Naive B cell (primary cell): Measurements from ENCODE around the gene INIP. TPM values are rescaled to one million over a fixed set of nuclear protein-coding genes. Genes with fewer than 3 reads are reported as not detected.

Experiments used
- ATAC-seq, 2 donors: fragments of 150-1000 bp; cut with Tn5 transposase; 2 replicates each; pipeline ENCODE4 v1.10.0; 2021; ENCODE audit warnings: low read depth in 2 of 2, mild to moderate bottlenecking in 2 of 2, moderate library complexity in 2 of 2
- DNase-seq: peaks from one replicate; pipeline ENCODE4 v3.0.0; 2022
- H3K27ac Mint-ChIP-seq, 6 donors: one replicate each; pipeline ENCODE4 v1.8.0; 2020 to 2022; ENCODE audit warnings: mild to moderate bottlenecking in 6 of 6, mixed read lengths in 6 of 6, moderate library complexity in 5 of 6, inconsistent platforms in 2 of 6
- H3K27me3 Mint-ChIP-seq, 3 donors: one replicate each; pipeline ENCODE4 v1.8.0; 2021 to 2022; ENCODE audit warnings: mixed read lengths in 3 of 3, mild to moderate bottlenecking in 1 of 3
- H3K36me3 Mint-ChIP-seq, 2 donors: one replicate each; pipeline ENCODE4 v1.8.0; 2020 to 2022; ENCODE audit warnings: mixed read lengths in 2 of 2, inconsistent platforms in 1 of 2, mild to moderate bottlenecking in 1 of 2
- H3K4me1 Mint-ChIP-seq, 3 donors: one replicate each; pipeline ENCODE4 v1.8.0; 2020 to 2022; ENCODE audit warnings: mixed read lengths in 3 of 3, inconsistent platforms in 1 of 3, mild to moderate bottlenecking in 1 of 3, moderate library complexity in 1 of 3
- H3K4me3 Mint-ChIP-seq, 8 donors: one replicate each; pipeline ENCODE4 v1.8.0; 2020 to 2022; ENCODE audit warnings: mild to moderate bottlenecking in 8 of 8, mixed read lengths in 8 of 8, moderate library complexity in 8 of 8, inconsistent platforms in 2 of 8
- H3K9me3 Mint-ChIP-seq, 7 donors: one replicate each; pipeline ENCODE4 v1.8.0; 2020 to 2022; ENCODE audit warnings: mixed read lengths in 7 of 7, mild to moderate bottlenecking in 5 of 7, inconsistent platforms in 2 of 7, moderate library complexity in 1 of 7
- polyA plus RNA-seq, 6 donors: library from polyadenylated mRNA; unstranded; fragments of 300-500 nt; fragmentation: Illumina TruSeq; gene quantifications; one replicate each; pipeline ENCODE4 v1.2.3, GENCODE V29; 2021; ENCODE audit warnings: low read depth in 6 of 6

Gene INIP
- polyA plus RNA-seq, 6 donors from 2014 or later: 25.0 to 44.8 (median 38.2) TPM

- DNase-seq: no peak
- Mint-ChIP-seq H3K27ac (peak overlapping the region in 2 of 6 donors; percentile 23 to 46), H3K4me3 (peak overlapping the region in 2 of 8 donors; percentile 2 to 92), H3K9me3 (no peaks in the 10 kb centered on the region), H3K36me3 (no peaks in the 10 kb centered on the region), H3K4me1 (peaks cover 39 to 70% (median 69%) of the 10 kb centered on the region in 3 donors), H3K27me3 (no peaks in the 10 kb centered on the region)
- ATAC-seq: no peak
Observed at GRCh38 chr9:112753725-112754124, 35.8 kb upstream of the INIP start.

GRCh38 chr9:112752334-112753125, 34.6 kb upstream of the INIP start:
- peak overlapping the region in 7 of 8 donors; percentile 85 to 95 (median 92) for H3K4me3 Mint-ChIP-seq
- peak overlapping the region in 1 of 6 donors; percentile 37 for H3K27ac Mint-ChIP-seq
- H3K4me1 Mint-ChIP-seq: peaks cover 32 to 62% (median 61%) of the 10 kb centered on the region in 3 donors

GRCh38 chr9:112751056-112751795, 33.3 kb upstream of the INIP start:
- peak overlapping the region in 5 of 6 donors; percentile 25 to 95 (median 90) for H3K27ac Mint-ChIP-seq
- DNase-seq (peak; percentile 53), ATAC-seq (peak; percentile 29 to 47)
- peaks cover 30 to 61% (median 55%) of the 10 kb centered on the region in 3 donors for H3K4me1 Mint-ChIP-seq
- H3K9me3 Mint-ChIP-seq: no peaks in the 10 kb centered on the region
- no peaks in the 10 kb centered on the region for H3K36me3 Mint-ChIP-seq
- H3K4me3 Mint-ChIP-seq: peak overlapping the region; percentile 85 to 95 (median 92)
- H3K27me3 Mint-ChIP-seq: no peaks in the 10 kb centered on the region

More at GRCh38 chr9:112752334-112753125, 34.6 kb upstream of the INIP start:
- ATAC-seq (no peak), DNase-seq (no peak)
- H3K36me3 Mint-ChIP-seq: no peaks in the 10 kb centered on the region
- H3K9me3 Mint-ChIP-seq: no peaks in the 10 kb centered on the region
- H3K27me3 Mint-ChIP-seq: no peaks in the 10 kb centered on the region

GRCh38 chr9:112750764-112751055, 32.8 kb upstream of the INIP start:
- Mint-ChIP-seq H3K36me3 (no peaks in the 10 kb centered on the region), H3K27ac (peak overlapping the region in 1 of 6 donors; percentile 89), H3K4me1 (peaks cover 30 to 56% (median 55%) of the 10 kb centered on the region in 3 donors), H3K4me3 (peak overlapping the region in 2 of 8 donors; percentile 92 to 93), H3K27me3 (no peaks in the 10 kb centered on the region), H3K9me3 (no peaks in the 10 kb centered on the region)
- DNase-seq (no peak), ATAC-seq (no peak)

GRCh38 chr9:112750016-112750763, 32.3 kb upstream of the INIP start, which contains the start of gene SNX30:
TSS of gene SNX30 (plus strand) at chr9:112750760. CDS start at chr9:112751002, 242 bp downstream.
- ATAC-seq (peak; percentile 79 to 84), DNase-seq (peak; percentile 85)
- Mint-ChIP-seq H3K4me3 (peak within 1 kb of the TSS; percentile 87 to 95 (median 92)), H3K9me3 (no peaks in the 10 kb centered on the region), H3K36me3 (no peaks in the 10 kb centered on the region), H3K27ac (peak within 1 kb of the TSS; percentile 70 to 97 (median 95)), H3K4me1 (peaks cover 29 to 51% (median 49%) of the 10 kb centered on the region in 3 donors), H3K27me3 (no peaks in the 10 kb centered on the region)

- ATAC-seq (no peak), DNase-seq (no peak)
- H3K27ac Mint-ChIP-seq: peak overlapping the region in 1 of 6 donors; percentile 11
- peak overlapping the region in 2 of 8 donors; percentile 22 to 61 for H3K4me3 Mint-ChIP-seq
- H3K36me3 Mint-ChIP-seq: no peaks in the 10 kb centered on the region
- peaks cover 26 to 52% (median 45%) of the 10 kb centered on the region in 3 donors for H3K4me1 Mint-ChIP-seq
- no peaks in the 10 kb centered on the region for H3K9me3 Mint-ChIP-seq
- no peaks in the 10 kb centered on the region for H3K27me3 Mint-ChIP-seq
Observed at GRCh38 chr9:112747094-112747493, 29.2 kb upstream of the INIP start.

- ATAC-seq (no peak), DNase-seq (no peak)
- H3K4me3 Mint-ChIP-seq: peak overlapping the region in 4 of 8 donors; percentile 12 to 43 (median 17)
- no peaks in the 10 kb centered on the region for H3K36me3 Mint-ChIP-seq
- peaks cover 28 to 53% (median 40%) of the 10 kb centered on the region in 3 donors for H3K4me1 Mint-ChIP-seq
- H3K27me3 Mint-ChIP-seq: peaks cover 0 to 10% (median 0%) of the 10 kb centered on the region in 3 donors
- H3K9me3 Mint-ChIP-seq: peaks cover 0 to 2% (median 0%) of the 10 kb centered on the region in 7 donors
- H3K27ac Mint-ChIP-seq: peak overlapping the region in 3 of 6 donors; percentile 10 to 66 (median 15)
Observed at GRCh38 chr9:112744177-112744576, 26.3 kb upstream of the INIP start.

- DNase-seq (peak; percentile 66), ATAC-seq (peak; percentile 98)
- Mint-ChIP-seq H3K27ac (peak overlapping the region in 5 of 6 donors; percentile 0 to 93 (median 66)), H3K36me3 (no peaks in the 10 kb centered on the region), H3K4me1 (peaks cover 28 to 53% (median 36%) of the 10 kb centered on the region in 3 donors), H3K9me3 (peaks cover 0 to 2% (median 0%) of the 10 kb centered on the region in 7 donors), H3K4me3 (peak overlapping the region in 7 of 8 donors; percentile 3 to 73 (median 43)), H3K27me3 (peaks cover 0 to 10% (median 0%) of the 10 kb centered on the region in 3 donors)
Observed at GRCh38 chr9:112743216-112743836, 25.4 kb upstream of the INIP start.

GRCh38 chr9:112734892-112735291, 17.0 kb upstream of the INIP start:
- Mint-ChIP-seq H3K27ac (peak overlapping the region in 1 of 6 donors; percentile 1), H3K4me3 (no peak overlapping the region), H3K9me3 (no peaks in the 10 kb centered on the region), H3K27me3 (peaks cover 0 to 4% (median 2%) of the 10 kb centered on the region in 3 donors), H3K4me1 (peaks cover 2 to 4% (median 4%) of the 10 kb centered on the region in 3 donors), H3K36me3 (no peaks in the 10 kb centered on the region)
- no peak for DNase-seq
- ATAC-seq: no peak

- Mint-ChIP-seq H3K27ac (no peak overlapping the region), H3K4me1 (peaks cover 4 to 8% (median 6%) of the 10 kb centered on the region in 3 donors), H3K4me3 (no peak overlapping the region), H3K36me3 (no peaks in the 10 kb centered on the region), H3K27me3 (no peaks in the 10 kb centered on the region), H3K9me3 (peaks cover 0 to 2% (median 0%) of the 10 kb centered on the region in 7 donors)
- no peak for ATAC-seq
- DNase-seq: no peak
Observed at GRCh38 chr9:112731971-112732370, 14.1 kb upstream of the INIP start.

GRCh38 chr9:112728401-112728800, 10.5 kb upstream of the INIP start:
- no peak overlapping the region for H3K4me3 Mint-ChIP-seq

GRCh38 chr9:112726428-112726827, 8.5 kb upstream of the INIP start:
- Mint-ChIP-seq H3K9me3 (peaks cover 0 to 2% (median 0%) of the 10 kb centered on the region in 7 donors), H3K27ac (peak overlapping the region in 5 of 6 donors; percentile 21 to 95 (median 63)), H3K4me3 (peak overlapping the region; percentile 2 to 77 (median 50)), H3K36me3 (no peaks in the 10 kb centered on the region), H3K27me3 (no peaks in the 10 kb centered on the region), H3K4me1 (peaks cover 15 to 24% (median 20%) of the 10 kb centered on the region in 3 donors)
- peak; percentile 24 for DNase-seq
- ATAC-seq: peak; percentile 88 to 93

More at GRCh38 chr9:112728401-112728800, 10.5 kb upstream of the INIP start:
- DNase-seq: no peak
- H3K36me3 Mint-ChIP-seq: no peaks in the 10 kb centered on the region
- H3K4me1 Mint-ChIP-seq: peaks cover 15 to 24% (median 20%) of the 10 kb centered on the region in 3 donors
- no peaks in the 10 kb centered on the region for H3K27me3 Mint-ChIP-seq
- no peak overlapping the region for H3K27ac Mint-ChIP-seq
- ATAC-seq: no peak
- peaks cover 0 to 2% (median 0%) of the 10 kb centered on the region in 7 donors for H3K9me3 Mint-ChIP-seq
